WTC11 (cell line): Measurements from ENCODE around the gene COPS7A. TPM values are rescaled to one million over a fixed set of nuclear protein-coding genes. Genes with fewer than 3 reads are reported as not detected.

Source experiments
- ATAC-seq: fragments of 200-7000 bp; cut with Tn5 transposase; 2 replicates; pipeline ENCODE4 v1.10.0; 2021; ENCODE audit warnings: mild to moderate bottlenecking, moderate library complexity
- CTCF ChIA-PET: fragments of 300-600 bp; sonication (Branson Sonifier 250); formaldehyde crosslinking; loops from one replicate; lab custom pipeline; 2021; ENCODE audit warnings: antibody characterized with exemption; lab: Charles Lee
- POLR2A ChIA-PET: fragments of 350-600 bp; sonication (Branson Sonifier 250); formaldehyde crosslinking; loops from one replicate; lab custom pipeline; 2021; ENCODE audit warnings: antibody characterized with exemption; lab: Charles Lee
- DNase-seq: peaks from one replicate; pipeline ENCODE4 v3.0.0; 2021; ENCODE audit warnings: low spot score
- H3K27ac Mint-ChIP-seq: 2 replicates; pipeline ENCODE4 v1.8.0; 2021; ENCODE audit warnings: mixed read lengths
- H3K27me3 Mint-ChIP-seq: 2 replicates; pipeline ENCODE4 v1.8.0; 2021; ENCODE audit warnings: low read depth, mild to moderate bottlenecking, moderate library complexity, mixed read lengths
- H3K36me3 Mint-ChIP-seq: 2 replicates; pipeline ENCODE4 v1.8.0; 2021; ENCODE audit warnings: mixed read lengths
- H3K4me1 Mint-ChIP-seq: 2 replicates; pipeline ENCODE4 v1.8.0; 2022; ENCODE audit warnings: mixed read lengths
- H3K4me3 Mint-ChIP-seq: 2 replicates; pipeline ENCODE4 v1.8.0; 2021; ENCODE audit warnings: mild to moderate bottlenecking, moderate library complexity, mixed read lengths
- H3K9me3 Mint-ChIP-seq: 2 replicates; pipeline ENCODE4 v1.8.0; 2021; ENCODE audit warnings: mixed read lengths
- FOXP1 ChIP-seq: sonication (generic); formaldehyde crosslinking; IDR thresholded peaks from 2 replicates; pipeline ENCODE4 v1.8.0; 2022; ENCODE audit warnings: missing genetic modification reagents, mild to moderate bottlenecking, moderate library complexity, borderline replicate concordance
- MAX ChIP-seq: sonication (generic); formaldehyde crosslinking; IDR thresholded peaks from 2 replicates; pipeline ENCODE4 v1.8.0; 2022; ENCODE audit warnings: mild to moderate bottlenecking, missing genetic modification reagents
- SMAD3 ChIP-seq: sonication (generic); formaldehyde crosslinking; IDR thresholded peaks from 2 replicates; pipeline ENCODE4 v1.8.0; 2022; ENCODE audit warnings: missing genetic modification reagents, mild to moderate bottlenecking, borderline replicate concordance
- ZBTB43 ChIP-seq: sonication (generic); formaldehyde crosslinking; IDR thresholded peaks from 2 replicates; pipeline ENCODE4 v1.8.1; 2023; ENCODE audit warnings: mild to moderate bottlenecking, missing genetic modification reagents
- total RNA-seq: library from RNA; stranded (reverse); gene quantifications from 3 replicates; pipeline ENCODE4 v1.2.3, GENCODE V29; 2021
- TF ChIP-seq, protein P1 (sequence below): sonication (generic); formaldehyde crosslinking; IDR thresholded peaks from 2 replicates; pipeline ENCODE4 v1.8.0; 2022; ENCODE audit warnings: missing genetic modification reagents
- TF ChIP-seq, protein P2 (sequence below): sonication (generic); formaldehyde crosslinking; IDR thresholded peaks from 2 replicates; pipeline ENCODE4 v1.8.1; 2022; ENCODE audit warnings: mild to moderate bottlenecking, missing genetic modification reagents, moderate library complexity, borderline replicate concordance
- TF ChIP-seq, protein P3 (sequence below): sonication (generic); formaldehyde crosslinking; IDR thresholded peaks from 2 replicates; pipeline ENCODE4 v1.8.0; 2022; ENCODE audit warnings: mild to moderate bottlenecking, missing genetic modification reagents
- TF ChIP-seq, protein P4 (sequence below): sonication (generic); formaldehyde crosslinking; conservative IDR thresholded peaks from 2 replicates; pipeline ENCODE4 v1.8.1; 2023; ENCODE audit warnings: mild to moderate bottlenecking, low read depth, missing genetic modification reagents, moderate library complexity
- TF ChIP-seq, protein P5 (sequence below): sonication (generic); formaldehyde crosslinking; IDR thresholded peaks from 2 replicates; pipeline ENCODE4 v1.8.0; 2023; ENCODE audit warnings: missing genetic modification reagents, mild to moderate bottlenecking, borderline replicate concordance
- TF ChIP-seq, protein P6 (sequence below): fragments of 200-600 bp; IDR thresholded peaks from 2 replicates; pipeline ENCODE4 v1.8.0; 2022; ENCODE audit warnings: antibody characterized with exemption

Gene COPS7A
- total RNA-seq, 1 experiment from 2014 or later = 41.4 TPM

- TF ChIP-seq, protein P1, sequence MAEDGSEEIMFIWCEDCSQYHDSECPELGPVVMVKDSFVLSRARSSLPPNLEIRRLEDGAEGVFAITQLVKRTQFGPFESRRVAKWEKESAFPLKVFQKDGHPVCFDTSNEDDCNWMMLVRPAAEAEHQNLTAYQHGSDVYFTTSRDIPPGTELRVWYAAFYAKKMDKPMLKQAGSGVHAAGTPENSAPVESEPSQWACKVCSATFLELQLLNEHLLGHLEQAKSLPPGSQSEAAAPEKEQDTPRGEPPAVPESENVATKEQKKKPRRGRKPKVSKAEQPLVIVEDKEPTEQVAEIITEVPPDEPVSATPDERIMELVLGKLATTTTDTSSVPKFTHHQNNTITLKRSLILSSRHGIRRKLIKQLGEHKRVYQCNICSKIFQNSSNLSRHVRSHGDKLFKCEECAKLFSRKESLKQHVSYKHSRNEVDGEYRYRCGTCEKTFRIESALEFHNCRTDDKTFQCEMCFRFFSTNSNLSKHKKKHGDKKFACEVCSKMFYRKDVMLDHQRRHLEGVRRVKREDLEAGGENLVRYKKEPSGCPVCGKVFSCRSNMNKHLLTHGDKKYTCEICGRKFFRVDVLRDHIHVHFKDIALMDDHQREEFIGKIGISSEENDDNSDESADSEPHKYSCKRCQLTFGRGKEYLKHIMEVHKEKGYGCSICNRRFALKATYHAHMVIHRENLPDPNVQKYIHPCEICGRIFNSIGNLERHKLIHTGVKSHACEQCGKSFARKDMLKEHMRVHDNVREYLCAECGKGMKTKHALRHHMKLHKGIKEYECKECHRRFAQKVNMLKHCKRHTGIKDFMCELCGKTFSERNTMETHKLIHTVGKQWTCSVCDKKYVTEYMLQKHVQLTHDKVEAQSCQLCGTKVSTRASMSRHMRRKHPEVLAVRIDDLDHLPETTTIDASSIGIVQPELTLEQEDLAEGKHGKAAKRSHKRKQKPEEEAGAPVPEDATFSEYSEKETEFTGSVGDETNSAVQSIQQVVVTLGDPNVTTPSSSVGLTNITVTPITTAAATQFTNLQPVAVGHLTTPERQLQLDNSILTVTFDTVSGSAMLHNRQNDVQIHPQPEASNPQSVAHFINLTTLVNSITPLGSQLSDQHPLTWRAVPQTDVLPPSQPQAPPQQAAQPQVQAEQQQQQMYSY (CRISPR knock-in tag) = peak; percentile 85
- TF ChIP-seq, protein P2, sequence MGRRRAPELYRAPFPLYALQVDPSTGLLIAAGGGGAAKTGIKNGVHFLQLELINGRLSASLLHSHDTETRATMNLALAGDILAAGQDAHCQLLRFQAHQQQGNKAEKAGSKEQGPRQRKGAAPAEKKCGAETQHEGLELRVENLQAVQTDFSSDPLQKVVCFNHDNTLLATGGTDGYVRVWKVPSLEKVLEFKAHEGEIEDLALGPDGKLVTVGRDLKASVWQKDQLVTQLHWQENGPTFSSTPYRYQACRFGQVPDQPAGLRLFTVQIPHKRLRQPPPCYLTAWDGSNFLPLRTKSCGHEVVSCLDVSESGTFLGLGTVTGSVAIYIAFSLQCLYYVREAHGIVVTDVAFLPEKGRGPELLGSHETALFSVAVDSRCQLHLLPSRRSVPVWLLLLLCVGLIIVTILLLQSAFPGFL (CRISPR knock-in tag) = no peak
- TF ChIP-seq SMAD3 (CRISPR knock-in tag) (0 out of 2 replicates have a peak, but pooled peaks have one; percentile 24), FOXP1 (CRISPR knock-in tag) (peak; percentile 50; the same call in 1 of the 2 replicates), ZBTB43 (CRISPR knock-in tag) (peak; percentile 50; the same call in 1 of the 2 replicates)
- TF ChIP-seq, protein P3, sequence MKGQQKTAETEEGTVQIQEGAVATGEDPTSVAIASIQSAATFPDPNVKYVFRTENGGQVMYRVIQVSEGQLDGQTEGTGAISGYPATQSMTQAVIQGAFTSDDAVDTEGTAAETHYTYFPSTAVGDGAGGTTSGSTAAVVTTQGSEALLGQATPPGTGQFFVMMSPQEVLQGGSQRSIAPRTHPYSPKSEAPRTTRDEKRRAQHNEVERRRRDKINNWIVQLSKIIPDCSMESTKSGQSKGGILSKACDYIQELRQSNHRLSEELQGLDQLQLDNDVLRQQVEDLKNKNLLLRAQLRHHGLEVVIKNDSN = no peak
- TF ChIP-seq, all 79 proteins: peak for 17
Observed at GRCh38 chr12:6765634-6766581, 42.1 kb downstream of the COPS7A start, which contains the start of gene PTMS (continued).

DNA sequence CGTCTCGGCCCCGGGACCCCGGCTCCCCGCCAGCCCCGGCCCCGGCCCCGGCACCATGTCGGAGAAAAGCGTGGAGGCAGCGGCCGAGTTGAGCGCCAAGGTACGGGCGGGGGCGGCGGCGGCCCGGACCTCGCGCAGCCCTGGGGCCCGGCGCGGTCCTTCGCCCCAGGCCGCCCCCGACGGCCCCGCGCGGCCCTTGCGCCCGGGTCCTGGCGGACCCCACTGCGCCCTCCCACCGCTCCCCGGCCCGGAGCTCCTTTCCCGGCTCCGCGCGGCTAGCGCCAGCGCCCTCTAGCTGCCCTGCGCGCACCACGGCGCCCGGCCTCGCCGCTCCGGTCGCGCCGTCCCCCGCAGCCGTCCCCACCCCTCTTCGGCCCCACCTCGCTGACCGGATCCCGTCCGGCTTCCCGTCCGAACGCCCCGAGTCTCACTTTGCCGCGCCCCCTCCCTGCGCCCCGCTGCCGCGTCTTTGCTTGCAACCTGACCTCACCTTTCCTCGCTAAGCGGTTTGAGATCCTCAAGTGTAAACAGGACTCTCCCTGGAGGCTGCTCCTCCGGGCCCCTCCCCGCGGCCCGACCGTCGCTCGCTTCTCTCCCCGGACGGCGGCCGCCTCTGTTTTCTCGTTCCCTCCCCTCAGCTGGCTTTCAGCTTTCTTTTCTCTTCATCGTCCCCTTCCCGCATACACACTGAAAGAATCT lies 43.0 kb downstream of the COPS7A start:
- H3K27ac Mint-ChIP-seq = peak overlapping the region; percentile 80
- H3K4me3 Mint-ChIP-seq = peak overlapping the region; percentile 98
- peaks cover 13% of the 10 kb centered on the region for H3K36me3 Mint-ChIP-seq
- POLR2A ChIA-PET = interaction anchor here (1.0 to 5.4 kb wide), 18 partner anchors 8 to 274 kb away, joined by 3 to 84 read pairs (median 6); partner anchors contain the start of genes COPS7A, GPR162, MLF2 and MRPL51
- peak; percentile 90 for DNase-seq
- peaks cover 13% of the 10 kb centered on the region for H3K27me3 Mint-ChIP-seq
- CTCF ChIA-PET = interaction anchor here (0.6 to 10.5 kb wide), 28 partner anchors 8 to 178 kb away, joined by 3 to 234 read pairs (median 5); partner anchors contain the start of genes CDCA3, COPS7A, GNB3 and GPR162
- no peaks in the 10 kb centered on the region for H3K9me3 Mint-ChIP-seq
- peak; percentile 33 for ATAC-seq
- H3K4me1 Mint-ChIP-seq = peaks cover 70% of the 10 kb centered on the region
- TF ChIP-seq, protein P4, sequence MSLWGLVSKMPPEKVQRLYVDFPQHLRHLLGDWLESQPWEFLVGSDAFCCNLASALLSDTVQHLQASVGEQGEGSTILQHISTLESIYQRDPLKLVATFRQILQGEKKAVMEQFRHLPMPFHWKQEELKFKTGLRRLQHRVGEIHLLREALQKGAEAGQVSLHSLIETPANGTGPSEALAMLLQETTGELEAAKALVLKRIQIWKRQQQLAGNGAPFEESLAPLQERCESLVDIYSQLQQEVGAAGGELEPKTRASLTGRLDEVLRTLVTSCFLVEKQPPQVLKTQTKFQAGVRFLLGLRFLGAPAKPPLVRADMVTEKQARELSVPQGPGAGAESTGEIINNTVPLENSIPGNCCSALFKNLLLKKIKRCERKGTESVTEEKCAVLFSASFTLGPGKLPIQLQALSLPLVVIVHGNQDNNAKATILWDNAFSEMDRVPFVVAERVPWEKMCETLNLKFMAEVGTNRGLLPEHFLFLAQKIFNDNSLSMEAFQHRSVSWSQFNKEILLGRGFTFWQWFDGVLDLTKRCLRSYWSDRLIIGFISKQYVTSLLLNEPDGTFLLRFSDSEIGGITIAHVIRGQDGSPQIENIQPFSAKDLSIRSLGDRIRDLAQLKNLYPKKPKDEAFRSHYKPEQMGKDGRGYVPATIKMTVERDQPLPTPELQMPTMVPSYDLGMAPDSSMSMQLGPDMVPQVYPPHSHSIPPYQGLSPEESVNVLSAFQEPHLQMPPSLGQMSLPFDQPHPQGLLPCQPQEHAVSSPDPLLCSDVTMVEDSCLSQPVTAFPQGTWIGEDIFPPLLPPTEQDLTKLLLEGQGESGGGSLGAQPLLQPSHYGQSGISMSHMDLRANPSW (CRISPR knock-in tag) = no peak
- TF ChIP-seq MAX (CRISPR knock-in tag) = peak; percentile 53; the same call in 1 of the 2 replicates
- TF ChIP-seq, protein P5, sequence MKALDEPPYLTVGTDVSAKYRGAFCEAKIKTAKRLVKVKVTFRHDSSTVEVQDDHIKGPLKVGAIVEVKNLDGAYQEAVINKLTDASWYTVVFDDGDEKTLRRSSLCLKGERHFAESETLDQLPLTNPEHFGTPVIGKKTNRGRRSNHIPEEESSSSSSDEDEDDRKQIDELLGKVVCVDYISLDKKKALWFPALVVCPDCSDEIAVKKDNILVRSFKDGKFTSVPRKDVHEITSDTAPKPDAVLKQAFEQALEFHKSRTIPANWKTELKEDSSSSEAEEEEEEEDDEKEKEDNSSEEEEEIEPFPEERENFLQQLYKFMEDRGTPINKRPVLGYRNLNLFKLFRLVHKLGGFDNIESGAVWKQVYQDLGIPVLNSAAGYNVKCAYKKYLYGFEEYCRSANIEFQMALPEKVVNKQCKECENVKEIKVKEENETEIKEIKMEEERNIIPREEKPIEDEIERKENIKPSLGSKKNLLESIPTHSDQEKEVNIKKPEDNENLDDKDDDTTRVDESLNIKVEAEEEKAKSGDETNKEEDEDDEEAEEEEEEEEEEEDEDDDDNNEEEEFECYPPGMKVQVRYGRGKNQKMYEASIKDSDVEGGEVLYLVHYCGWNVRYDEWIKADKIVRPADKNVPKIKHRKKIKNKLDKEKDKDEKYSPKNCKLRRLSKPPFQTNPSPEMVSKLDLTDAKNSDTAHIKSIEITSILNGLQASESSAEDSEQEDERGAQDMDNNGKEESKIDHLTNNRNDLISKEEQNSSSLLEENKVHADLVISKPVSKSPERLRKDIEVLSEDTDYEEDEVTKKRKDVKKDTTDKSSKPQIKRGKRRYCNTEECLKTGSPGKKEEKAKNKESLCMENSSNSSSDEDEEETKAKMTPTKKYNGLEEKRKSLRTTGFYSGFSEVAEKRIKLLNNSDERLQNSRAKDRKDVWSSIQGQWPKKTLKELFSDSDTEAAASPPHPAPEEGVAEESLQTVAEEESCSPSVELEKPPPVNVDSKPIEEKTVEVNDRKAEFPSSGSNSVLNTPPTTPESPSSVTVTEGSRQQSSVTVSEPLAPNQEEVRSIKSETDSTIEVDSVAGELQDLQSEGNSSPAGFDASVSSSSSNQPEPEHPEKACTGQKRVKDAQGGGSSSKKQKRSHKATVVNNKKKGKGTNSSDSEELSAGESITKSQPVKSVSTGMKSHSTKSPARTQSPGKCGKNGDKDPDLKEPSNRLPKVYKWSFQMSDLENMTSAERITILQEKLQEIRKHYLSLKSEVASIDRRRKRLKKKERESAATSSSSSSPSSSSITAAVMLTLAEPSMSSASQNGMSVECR (CRISPR knock-in tag) = 0 out of 2 replicates have a peak, but pooled peaks have one; percentile 61
- TF ChIP-seq, protein P6, sequence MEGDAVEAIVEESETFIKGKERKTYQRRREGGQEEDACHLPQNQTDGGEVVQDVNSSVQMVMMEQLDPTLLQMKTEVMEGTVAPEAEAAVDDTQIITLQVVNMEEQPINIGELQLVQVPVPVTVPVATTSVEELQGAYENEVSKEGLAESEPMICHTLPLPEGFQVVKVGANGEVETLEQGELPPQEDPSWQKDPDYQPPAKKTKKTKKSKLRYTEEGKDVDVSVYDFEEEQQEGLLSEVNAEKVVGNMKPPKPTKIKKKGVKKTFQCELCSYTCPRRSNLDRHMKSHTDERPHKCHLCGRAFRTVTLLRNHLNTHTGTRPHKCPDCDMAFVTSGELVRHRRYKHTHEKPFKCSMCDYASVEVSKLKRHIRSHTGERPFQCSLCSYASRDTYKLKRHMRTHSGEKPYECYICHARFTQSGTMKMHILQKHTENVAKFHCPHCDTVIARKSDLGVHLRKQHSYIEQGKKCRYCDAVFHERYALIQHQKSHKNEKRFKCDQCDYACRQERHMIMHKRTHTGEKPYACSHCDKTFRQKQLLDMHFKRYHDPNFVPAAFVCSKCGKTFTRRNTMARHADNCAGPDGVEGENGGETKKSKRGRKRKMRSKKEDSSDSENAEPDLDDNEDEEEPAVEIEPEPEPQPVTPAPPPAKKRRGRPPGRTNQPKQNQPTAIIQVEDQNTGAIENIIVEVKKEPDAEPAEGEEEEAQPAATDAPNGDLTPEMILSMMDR = peak; percentile 44; the same call in 1 of the 2 replicates
